A673 (cell line): Measurements from ENCODE around the gene PPP1R16B.

ENCODE experiments used
- CTCF ChIP-seq: fragments of 300-800, 200-600 bp; sonication (generic); conservative IDR thresholded peaks from 2 replicates; pipeline ENCODE4 v1.5.1; 2017; ENCODE audit warnings: low read depth, mild to moderate bottlenecking, antibody characterized with exemption, low read length, moderate library complexity, mixed read lengths
- EZH2 ChIP-seq: fragments of 200-600 bp; sonication (generic); IDR thresholded peaks from 2 replicates; pipeline ENCODE4 v1.6.1; 2017; ENCODE audit warnings: borderline replicate concordance, low read depth, mild to moderate bottlenecking, mixed read lengths, antibody characterized with exemption, low read length; ENCODE audit not compliant: poor library complexity, severe bottlenecking

- TF ChIP-seq CTCF: no peak
- no peak for TF ChIP-seq EZH2
These were observed 61.5 kb downstream of the PPP1R16B start for GRCh38 chr20:38867062-38867359.
